HepG2 (cell line): ENCODE results near the gene PRCP. TPM values are rescaled to one million over a fixed set of nuclear protein-coding genes. Genes with fewer than 3 reads are reported as not detected.
A peak's percentile ranks its signal among the peaks of the same experiment; 100 is the strongest.

Experiments
- AHDC1 ChIP-seq: sonication (generic); formaldehyde crosslinking; IDR thresholded peaks from 2 replicates; pipeline ENCODE4 v1.5.1; 2020; ENCODE audit warnings: mild to moderate bottlenecking, missing genetic modification reagents, borderline replicate concordance
- ATF7 ChIP-seq, 2 experiments: fragments of 450-650 bp in 1 of 2; sonication (generic) in 1 of 2; formaldehyde crosslinking in 1 of 2; IDR thresholded peaks; 2 replicates each; pipeline versions ENCODE4 v1.4.0 to v1.6.1; 2016 to 2020; ENCODE audit warnings: antibody characterized with exemption in 1 of 2, mild to moderate bottlenecking in 1 of 2, missing genetic modification reagents in 1 of 2
- CREB1 ChIP-seq, 2 experiments: fragments of 450-650 bp in 1 of 2; IDR thresholded peaks; 2 replicates each; pipeline ENCODE4 v1.6.1; 2016 to 2017; ENCODE audit warnings: control low read depth in 1 of 2, mild to moderate bottlenecking in 1 of 2, missing compliant biosample characterization in 1 of 2, missing genetic modification characterization in 1 of 2
- FOXA1 ChIP-seq, 2 experiments: fragments of 450-650 bp in 1 of 2; sonication (generic) in 1 of 2; formaldehyde crosslinking in 1 of 2; IDR thresholded peaks; 2 replicates each; pipeline versions ENCODE4 v1.4.0 to v1.6.1; 2016 to 2020; ENCODE audit warnings: missing genetic modification reagents in 1 of 2
- FOXK2 ChIP-seq: fragments of 450-650 bp; IDR thresholded peaks from 2 replicates; pipeline ENCODE4 v1.6.1; 2016
- FOXM1 ChIP-seq: sonication (generic); formaldehyde crosslinking; IDR thresholded peaks from 2 replicates; pipeline ENCODE4 v1.5.0; 2020; ENCODE audit warnings: missing genetic modification reagents
- MIXL1 ChIP-seq: IDR thresholded peaks from 2 replicates; pipeline ENCODE4 v1.6.1; 2016
- MTA1 ChIP-seq: sonication (generic); formaldehyde crosslinking; IDR thresholded peaks from 2 replicates; pipeline ENCODE4 v1.4.0; 2020; ENCODE audit warnings: missing genetic modification reagents, mild to moderate bottlenecking, borderline replicate concordance
- POGZ ChIP-seq: sonication (generic); formaldehyde crosslinking; IDR thresholded peaks from 2 replicates; pipeline ENCODE4 v1.4.0; 2020; ENCODE audit warnings: mild to moderate bottlenecking, missing genetic modification reagents
- PPARG ChIP-seq: conservative IDR thresholded peaks from 2 replicates; pipeline ENCODE4 v1.6.1; 2016; ENCODE audit warnings: missing biosample characterization, missing genetic modification reagents
- RORA ChIP-seq: sonication (generic); formaldehyde crosslinking; IDR thresholded peaks from 2 replicates; pipeline ENCODE4 v1.5.0; 2020; ENCODE audit warnings: mild to moderate bottlenecking, missing genetic modification reagents, moderate library complexity
- XRCC5 ChIP-seq: fragments of 200-400 bp; formaldehyde crosslinking; optimal IDR thresholded peaks from 2 replicates; pipeline ENCODE3; 2017; ENCODE audit warnings: mild to moderate bottlenecking, low read length
- ZBTB8A ChIP-seq: sonication (generic); formaldehyde crosslinking; IDR thresholded peaks from 2 replicates; pipeline ENCODE4 v1.4.0; 2020; ENCODE audit warnings: mild to moderate bottlenecking, low read depth, missing genetic modification reagents, borderline replicate concordance
- ZNF362 ChIP-seq: sonication (generic); formaldehyde crosslinking; IDR thresholded peaks from 2 replicates; pipeline ENCODE4 v1.4.0; 2020; ENCODE audit warnings: missing genetic modification reagents, mild to moderate bottlenecking, borderline replicate concordance
- ZNF460 ChIP-seq: sonication (generic); formaldehyde crosslinking; IDR thresholded peaks from 2 replicates; pipeline ENCODE4 v1.5.1; 2020; ENCODE audit warnings: missing genetic modification reagents, mild to moderate bottlenecking, borderline replicate concordance
- ZNF557 ChIP-seq: sonication (generic); formaldehyde crosslinking; IDR thresholded peaks from 2 replicates; pipeline ENCODE4 v1.4.0; 2020; ENCODE audit warnings: missing genetic modification reagents
- polyA plus RNA-seq, 8 experiments: library from polyadenylated mRNA; depleted of rRNA in 3 of 8; stranded (reverse) in 7 of 8; unstranded in 1 of 8; fragments of >200 nt; fragmentation: Illumina TruSeq in 4 of 8; extraction: Trizol in 4 of 8; gene quantifications; 2 replicates each; pipeline versions ENCODE4 v1.2.1 to v1.2.3, GENCODE V29; 2011 to 2016; ENCODE audit warnings: low read depth in 4 of 8, missing spikeins in 1 of 8, mixed read lengths in 1 of 8; ENCODE audit not compliant: insufficient read depth in 1 of 8
- total RNA-seq, 5 experiments: library from RNA; depleted of rRNA; stranded (reverse); fragments of >200 nt; fragmentation: Illumina TruSeq; extraction: Trizol; gene quantifications; 2 replicates each; pipeline ENCODE4 v1.2.3, GENCODE V29; 2016; ENCODE audit warnings: low read depth in 1 of 5
- TF ChIP-seq, protein P1 (sequence below): IDR thresholded peaks from 2 replicates; pipeline ENCODE4 v1.6.1; 2016; ENCODE audit warnings: missing compliant biosample characterization, missing genetic modification reagents, borderline replicate concordance
- TF ChIP-seq, protein P2 (sequence below): sonication (generic); formaldehyde crosslinking; IDR thresholded peaks from 2 replicates; pipeline ENCODE4 v1.8.0; 2022; ENCODE audit warnings: mild to moderate bottlenecking, missing genetic modification reagents, moderate library complexity

The PRCP gene
- total and polyA plus RNA-seq, 2 of the 13 experiments (the other 11 are each of a cell fraction or from before 2014, with no cell fraction given), result 84.2 to 105 TPM

GRCh38 chr11:82818409-82819043, 81.7 kb downstream of the PRCP start (continued):
- TF ChIP-seq FOXA1 (IDR thresholded peaks at IDR 0.05), result no peak
- TF ChIP-seq FOXA1 (CRISPR knock-in tag; IDR thresholded peaks at IDR 0.05), result peak; percentile 85
- peak; percentile 71 for TF ChIP-seq MIXL1 (CRISPR knock-in tag)
- no peak for TF ChIP-seq MTA1 (CRISPR knock-in tag)
- no peak for TF ChIP-seq ZNF362 (CRISPR knock-in tag)
- TF ChIP-seq FOXM1 (CRISPR knock-in tag), result no peak
- TF ChIP-seq, protein P1, sequence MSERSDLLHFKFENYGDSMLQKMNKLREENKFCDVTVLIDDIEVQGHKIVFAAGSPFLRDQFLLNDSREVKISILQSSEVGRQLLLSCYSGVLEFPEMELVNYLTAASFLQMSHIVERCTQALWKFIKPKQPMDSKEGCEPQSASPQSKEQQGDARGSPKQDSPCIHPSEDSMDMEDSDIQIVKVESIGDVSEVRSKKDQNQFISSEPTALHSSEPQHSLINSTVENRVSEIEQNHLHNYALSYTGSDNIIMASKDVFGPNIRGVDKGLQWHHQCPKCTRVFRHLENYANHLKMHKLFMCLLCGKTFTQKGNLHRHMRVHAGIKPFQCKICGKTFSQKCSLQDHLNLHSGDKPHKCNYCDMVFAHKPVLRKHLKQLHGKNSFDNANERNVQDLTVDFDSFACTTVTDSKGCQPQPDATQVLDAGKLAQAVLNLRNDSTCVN (CRISPR knock-in tag), result no peak
- TF ChIP-seq ZNF557, result no peak
- no peak for TF ChIP-seq RORA
- TF ChIP-seq PPARG (CRISPR knock-in tag), result peak; percentile 91
- TF ChIP-seq AHDC1, result peak; percentile 75; the same call in 1 of the 2 replicates
- TF ChIP-seq POGZ, result peak; percentile 80
- TF ChIP-seq CREB1 (IDR thresholded peaks at IDR 0.05), result no peak
- TF ChIP-seq CREB1 (CRISPR knock-in tag; IDR thresholded peaks at IDR 0.05), result peak; percentile 41; the same call in 1 of the 2 replicates
- no peak for TF ChIP-seq FOXK2
- TF ChIP-seq ZNF460 (CRISPR knock-in tag), result no peak
- TF ChIP-seq, protein P2, sequence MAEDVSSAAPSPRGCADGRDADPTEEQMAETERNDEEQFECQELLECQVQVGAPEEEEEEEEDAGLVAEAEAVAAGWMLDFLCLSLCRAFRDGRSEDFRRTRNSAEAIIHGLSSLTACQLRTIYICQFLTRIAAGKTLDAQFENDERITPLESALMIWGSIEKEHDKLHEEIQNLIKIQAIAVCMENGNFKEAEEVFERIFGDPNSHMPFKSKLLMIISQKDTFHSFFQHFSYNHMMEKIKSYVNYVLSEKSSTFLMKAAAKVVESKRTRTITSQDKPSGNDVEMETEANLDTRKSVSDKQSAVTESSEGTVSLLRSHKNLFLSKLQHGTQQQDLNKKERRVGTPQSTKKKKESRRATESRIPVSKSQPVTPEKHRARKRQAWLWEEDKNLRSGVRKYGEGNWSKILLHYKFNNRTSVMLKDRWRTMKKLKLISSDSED (CRISPR knock-in tag), result no peak
- no peak for TF ChIP-seq ZBTB8A (CRISPR knock-in tag)
- TF ChIP-seq ATF7 (IDR thresholded peaks at IDR 0.05), result peak; percentile 36; the same call in 1 of the 2 replicates
- TF ChIP-seq ATF7 (CRISPR knock-in tag; IDR thresholded peaks at IDR 0.05), result no peak; the same call in 1 of the 2 replicates
- no peak for TF ChIP-seq XRCC5
